HFF-Myc (cell line): ENCODE data around the gene MTMR10.

Experiments used
- DNase-seq: peaks from one replicate; pipeline ENCODE4 v3.0.0-alpha.2; 2011; ENCODE audit warnings: low read depth; ENCODE audit errors: extremely low read depth
- H3K4me3 ChIP-seq: replicated peaks from 2 replicates; pipeline ENCODE4 v1.5.1; 2011; ENCODE audit warnings: low read depth, mild to moderate bottlenecking, control low read depth, low read length
- TF ChIP-seq, protein P1 (sequence below): IDR thresholded peaks from 2 replicates; pipeline ENCODE4 v1.5.1; 2012; ENCODE audit warnings: mild to moderate bottlenecking, low read depth, low read length, control low read depth; ENCODE audit errors: missing control alignments

Gene MTMR10

DNA sequence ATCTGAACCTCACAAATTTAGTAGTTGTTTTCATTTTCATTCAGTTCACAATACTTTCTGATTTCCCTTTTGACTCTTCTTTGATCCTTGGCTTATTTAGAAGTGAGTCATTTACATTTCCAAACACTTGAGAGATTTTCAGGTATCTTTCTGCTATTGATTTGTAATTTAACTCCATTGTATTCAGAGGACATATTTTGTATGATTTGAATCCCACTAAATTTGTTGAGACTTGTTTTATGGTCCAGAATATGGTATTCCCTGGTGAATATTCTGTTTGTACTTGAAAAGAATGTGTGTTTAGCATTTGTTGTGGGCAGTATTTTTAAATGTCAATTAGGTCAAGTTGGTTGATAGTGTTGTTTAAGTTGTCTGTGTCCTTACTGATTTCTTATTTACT, 58.1 kb downstream of the MTMR10 start:
- no peak for DNase-seq
- TF ChIP-seq, protein P1, sequence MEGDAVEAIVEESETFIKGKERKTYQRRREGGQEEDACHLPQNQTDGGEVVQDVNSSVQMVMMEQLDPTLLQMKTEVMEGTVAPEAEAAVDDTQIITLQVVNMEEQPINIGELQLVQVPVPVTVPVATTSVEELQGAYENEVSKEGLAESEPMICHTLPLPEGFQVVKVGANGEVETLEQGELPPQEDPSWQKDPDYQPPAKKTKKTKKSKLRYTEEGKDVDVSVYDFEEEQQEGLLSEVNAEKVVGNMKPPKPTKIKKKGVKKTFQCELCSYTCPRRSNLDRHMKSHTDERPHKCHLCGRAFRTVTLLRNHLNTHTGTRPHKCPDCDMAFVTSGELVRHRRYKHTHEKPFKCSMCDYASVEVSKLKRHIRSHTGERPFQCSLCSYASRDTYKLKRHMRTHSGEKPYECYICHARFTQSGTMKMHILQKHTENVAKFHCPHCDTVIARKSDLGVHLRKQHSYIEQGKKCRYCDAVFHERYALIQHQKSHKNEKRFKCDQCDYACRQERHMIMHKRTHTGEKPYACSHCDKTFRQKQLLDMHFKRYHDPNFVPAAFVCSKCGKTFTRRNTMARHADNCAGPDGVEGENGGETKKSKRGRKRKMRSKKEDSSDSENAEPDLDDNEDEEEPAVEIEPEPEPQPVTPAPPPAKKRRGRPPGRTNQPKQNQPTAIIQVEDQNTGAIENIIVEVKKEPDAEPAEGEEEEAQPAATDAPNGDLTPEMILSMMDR = no peak
- no peak overlapping the region for H3K4me3 ChIP-seq

DNA sequence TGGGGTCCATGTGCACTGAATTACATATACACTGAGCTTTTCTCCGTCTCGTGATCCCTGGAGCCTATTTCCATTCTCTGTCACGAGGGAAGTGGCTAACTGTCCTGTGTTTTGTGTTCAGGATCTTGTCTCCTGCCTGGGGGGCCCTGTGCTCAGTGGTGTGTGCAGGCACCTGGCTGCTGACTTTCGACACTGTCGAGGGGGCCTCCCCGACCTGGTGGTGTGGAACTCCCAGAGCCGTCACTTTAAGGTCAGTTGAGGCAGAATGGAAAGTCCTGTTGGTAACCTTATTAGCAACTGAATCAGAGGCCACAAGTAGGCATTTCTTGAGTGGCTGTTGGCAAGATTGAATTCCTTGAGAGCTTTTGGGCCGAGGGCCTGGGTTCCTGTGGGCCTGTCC, 61.0 kb downstream of the MTMR10 start:
- H3K4me3 ChIP-seq = no peak overlapping the region
- TF ChIP-seq, protein P1 = no peak
- no peak for DNase-seq

DNA sequence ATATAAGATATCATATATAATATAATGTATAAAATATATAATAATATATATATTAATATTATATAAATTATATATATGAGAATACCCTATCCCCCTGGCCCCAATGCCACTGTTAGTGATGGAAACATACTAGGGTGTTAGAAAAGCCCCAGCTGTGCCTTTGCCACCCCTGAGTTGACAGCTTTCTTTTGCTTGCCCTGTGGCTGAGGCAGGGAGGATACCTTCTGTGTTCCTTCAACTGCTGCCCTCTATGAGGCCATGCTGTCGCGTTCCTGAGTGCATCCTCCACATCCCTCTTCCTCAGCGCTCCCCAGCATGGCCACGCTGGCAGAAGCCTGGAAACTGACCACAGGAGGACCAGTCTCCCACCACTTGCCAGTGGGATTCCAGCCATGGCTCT, 61.4 kb downstream of the MTMR10 start:
- TF ChIP-seq, protein P1 = no peak
- DNase-seq = no peak

DNA sequence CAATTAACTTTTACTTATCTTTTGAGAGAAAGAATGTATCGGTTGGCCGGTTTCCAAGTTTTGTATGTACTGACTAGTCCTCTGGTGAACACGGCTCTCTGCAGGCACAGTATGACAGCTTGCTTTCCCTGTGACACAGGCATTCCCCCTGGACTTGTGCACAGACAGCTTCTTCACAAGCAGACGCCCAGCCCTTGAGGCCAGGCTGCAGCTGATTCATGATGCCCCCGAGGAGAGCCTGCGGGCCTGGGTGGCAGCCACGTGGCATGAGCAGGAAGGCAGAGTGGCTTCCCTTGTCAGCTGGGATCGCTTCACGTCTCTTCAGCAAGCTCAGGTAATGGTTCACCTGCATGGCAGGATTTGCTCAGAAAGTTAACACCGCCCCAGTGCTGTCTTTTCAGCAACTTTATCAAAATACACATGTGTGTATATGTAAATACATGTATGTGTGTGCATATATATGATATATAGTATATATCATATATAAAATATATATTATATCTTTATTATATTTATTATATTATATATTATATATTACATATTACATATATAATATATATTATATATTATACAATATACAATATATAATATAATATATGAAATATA, 62.3 kb downstream of the MTMR10 start:
- TF ChIP-seq, protein P1 = no peak
- DNase-seq = no peak
- no peak overlapping the region for H3K4me3 ChIP-seq

More for the DNA sequence above, 61.4 kb downstream of the MTMR10 start:
- no peak overlapping the region for H3K4me3 ChIP-seq

DNA sequence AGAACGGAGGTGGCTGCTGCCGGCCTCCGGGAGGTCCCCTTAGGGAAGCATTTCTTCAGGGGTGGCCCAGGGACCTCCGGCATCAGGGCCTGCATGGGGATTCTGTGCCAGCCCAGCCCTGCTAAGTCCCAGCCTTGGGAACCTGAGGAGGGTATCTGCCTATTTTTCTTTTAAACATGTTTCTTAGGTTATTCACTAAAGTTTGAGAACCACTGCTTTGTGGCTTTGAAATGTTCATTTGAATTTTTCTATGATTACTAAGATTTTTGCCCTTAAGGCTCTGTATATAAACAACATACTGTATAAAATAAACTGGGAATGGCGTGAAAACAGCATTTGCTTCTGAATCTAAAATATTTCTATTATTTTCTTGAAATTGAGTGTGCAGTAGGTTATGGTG, 63.4 kb downstream of the MTMR10 start:
- no peak overlapping the region for H3K4me3 ChIP-seq
- TF ChIP-seq, protein P1 = no peak
- DNase-seq = no peak

DNA sequence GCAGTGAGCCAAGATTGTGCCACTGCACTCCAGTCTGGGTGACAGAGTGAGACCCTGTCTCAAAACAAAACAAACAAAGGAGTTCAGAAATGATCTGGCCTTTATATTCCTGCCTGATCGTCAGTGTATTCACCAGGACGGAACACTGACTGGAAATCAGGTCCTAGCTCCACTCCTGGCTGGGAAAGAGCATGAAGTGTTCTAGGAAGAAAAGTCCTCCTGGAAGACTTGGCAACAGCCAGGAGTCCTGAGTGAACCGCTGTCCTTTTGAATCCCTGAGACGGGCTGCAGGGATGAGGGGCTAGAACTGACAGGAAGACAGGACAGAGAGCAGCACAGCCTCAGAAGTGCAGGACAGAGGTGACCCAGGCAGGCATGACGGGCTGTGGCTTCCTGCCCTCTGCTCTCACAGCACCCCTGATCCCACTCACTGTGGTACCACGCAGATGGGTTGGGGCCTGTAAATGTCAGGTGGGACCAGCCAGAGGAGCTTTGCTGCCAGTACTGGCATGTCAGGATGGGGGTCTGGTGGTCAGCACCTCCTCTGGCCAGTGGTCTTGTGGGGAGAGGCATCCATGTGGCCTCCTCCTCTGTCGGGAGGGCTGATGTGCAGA, 64.2 kb downstream of the MTMR10 start:
- TF ChIP-seq, protein P1 = no peak
- DNase-seq = no peak
- no peak overlapping the region for H3K4me3 ChIP-seq
